HepG2 (cell line): ENCODE results near the gene RPA1. TPM values are rescaled to one million over a fixed set of nuclear protein-coding genes. Genes with fewer than 3 reads are reported as not detected.

Source experiments
- CENPX ChIP-seq: sonication (generic); formaldehyde crosslinking; IDR thresholded peaks from 2 replicates; pipeline ENCODE4 v1.9.0; 2021; ENCODE audit warnings: mild to moderate bottlenecking, missing genetic modification reagents, moderate library complexity
- CHCHD3 ChIP-seq: sonication (generic); formaldehyde crosslinking; IDR thresholded peaks from 2 replicates; pipeline ENCODE4 v1.8.0; 2022; ENCODE audit warnings: mild to moderate bottlenecking, missing genetic modification reagents, moderate library complexity
- CREB3 ChIP-seq: sonication (generic); formaldehyde crosslinking; IDR thresholded peaks from 2 replicates; pipeline ENCODE4 v1.5.0; 2020; ENCODE audit warnings: missing genetic modification reagents
- E2F2 ChIP-seq: sonication (generic); formaldehyde crosslinking; IDR thresholded peaks from 2 replicates; pipeline ENCODE4 v1.4.0; 2020; ENCODE audit warnings: missing genetic modification reagents, borderline replicate concordance
- ELF3 ChIP-seq: IDR thresholded peaks from 2 replicates; pipeline ENCODE4 v1.6.1; 2016; ENCODE audit warnings: missing genetic modification reagents, missing compliant biosample characterization
- ETS1 ChIP-seq: sonication (generic); formaldehyde crosslinking; IDR thresholded peaks from 2 replicates; pipeline ENCODE4 v1.4.0; 2020; ENCODE audit warnings: missing genetic modification reagents
- HOXA7 ChIP-seq: sonication (generic); formaldehyde crosslinking; IDR thresholded peaks from 2 replicates; pipeline ENCODE4 v1.8.1; 2022; ENCODE audit warnings: mild to moderate bottlenecking, missing genetic modification reagents, moderate library complexity
- MIER3 ChIP-seq: IDR thresholded peaks from 2 replicates; pipeline ENCODE4 v1.6.1; 2016; ENCODE audit warnings: missing compliant biosample characterization, borderline replicate concordance
- MTF1 ChIP-seq: sonication (generic); formaldehyde crosslinking; IDR thresholded peaks from 2 replicates; pipeline ENCODE4 v1.5.0; 2020; ENCODE audit warnings: missing genetic modification reagents
- NR3C1 ChIP-seq: sonication (generic); formaldehyde crosslinking; IDR thresholded peaks from 2 replicates; pipeline ENCODE4 v1.4.0; 2020; ENCODE audit warnings: missing genetic modification reagents
- PLRG1 ChIP-seq: fragments of 450-650 bp; conservative IDR thresholded peaks from 2 replicates; pipeline ENCODE4 v1.6.1; 2016
- POGZ ChIP-seq: sonication (generic); formaldehyde crosslinking; IDR thresholded peaks from 2 replicates; pipeline ENCODE4 v1.4.0; 2020; ENCODE audit warnings: mild to moderate bottlenecking, missing genetic modification reagents
- POLR2AphosphoS2 ChIP-seq: IDR thresholded peaks from 2 replicates; pipeline ENCODE4 v1.6.1; 2011; ENCODE audit warnings: low read depth, low read length, improper control_type of control experiment
- RAD21 ChIP-seq: fragments of 450-650 bp; formaldehyde crosslinking; IDR thresholded peaks from 2 replicates; pipeline ENCODE4 v1.5.0; 2020; ENCODE audit warnings: mild to moderate bottlenecking
- REXO4 ChIP-seq: sonication (generic); formaldehyde crosslinking; IDR thresholded peaks from 2 replicates; pipeline ENCODE4 v1.8.0; 2022; ENCODE audit warnings: missing genetic modification reagents, mild to moderate bottlenecking, borderline replicate concordance
- SATB2 ChIP-seq: sonication (generic); formaldehyde crosslinking; IDR thresholded peaks from 2 replicates; pipeline ENCODE4 v1.5.0; 2020; ENCODE audit warnings: missing genetic modification reagents
- SNRNP70 ChIP-seq: fragments of 200-400 bp; formaldehyde crosslinking; IDR thresholded peaks from 2 replicates; pipeline ENCODE4 v1.6.1; 2017; ENCODE audit warnings: mild to moderate bottlenecking, low read depth, low read length, moderate library complexity
- SRSF9 ChIP-seq: fragments of 200-400 bp; formaldehyde crosslinking; IDR thresholded peaks from 2 replicates; pipeline ENCODE4 v1.6.1; 2018; ENCODE audit warnings: borderline replicate concordance, mild to moderate bottlenecking, low read depth, low read length; ENCODE audit not compliant: insufficient read depth, poor library complexity, severe bottlenecking
- SUZ12 ChIP-seq: fragments of 150-350 bp; IDR thresholded peaks from 2 replicates; pipeline ENCODE4 v1.6.1; 2014; ENCODE audit warnings: low read depth, low read length
- THRA ChIP-seq: sonication (generic); formaldehyde crosslinking; IDR thresholded peaks from 2 replicates; pipeline ENCODE4 v1.4.0; 2020; ENCODE audit warnings: missing genetic modification reagents, borderline replicate concordance
- TOPORS ChIP-seq: sonication (generic); formaldehyde crosslinking; IDR thresholded peaks from 2 replicates; pipeline ENCODE4 v1.8.0; 2023; ENCODE audit warnings: mild to moderate bottlenecking, missing genetic modification reagents
- TRAFD1 ChIP-seq: sonication (generic); formaldehyde crosslinking; IDR thresholded peaks from 2 replicates; pipeline ENCODE4 v1.5.1; 2020; ENCODE audit warnings: missing genetic modification reagents, mild to moderate bottlenecking, borderline replicate concordance
- ZBTB38 ChIP-seq: sonication (generic); formaldehyde crosslinking; IDR thresholded peaks from 2 replicates; pipeline ENCODE4 v1.5.1; 2020; ENCODE audit warnings: mild to moderate bottlenecking, missing genetic modification reagents
- ZNF589 ChIP-seq: sonication (generic); formaldehyde crosslinking; conservative IDR thresholded peaks from 2 replicates; pipeline ENCODE4 v1.8.0; 2022; ENCODE audit warnings: mild to moderate bottlenecking, moderate library complexity, missing genetic modification reagents
- ZNF782 ChIP-seq: sonication (generic); formaldehyde crosslinking; IDR thresholded peaks from 2 replicates; pipeline ENCODE4 v1.4.0; 2020; ENCODE audit warnings: missing genetic modification reagents, mild to moderate bottlenecking, borderline replicate concordance
- ZNF850 ChIP-seq: sonication (generic); formaldehyde crosslinking; conservative IDR thresholded peaks from 2 replicates; pipeline ENCODE4 v1.9.0; 2021; ENCODE audit warnings: mild to moderate bottlenecking, missing genetic modification reagents
- polyA plus RNA-seq, 8 experiments: library from polyadenylated mRNA; depleted of rRNA in 3 of 8; stranded (reverse) in 7 of 8; unstranded in 1 of 8; fragments of >200 nt; fragmentation: Illumina TruSeq in 4 of 8; extraction: Trizol in 4 of 8; gene quantifications; 2 replicates each; pipeline versions ENCODE4 v1.2.1 to v1.2.3, GENCODE V29; 2011 to 2016; ENCODE audit warnings: low read depth in 4 of 8, missing spikeins in 1 of 8, mixed read lengths in 1 of 8; ENCODE audit not compliant: insufficient read depth in 1 of 8
- total RNA-seq, 5 experiments: library from RNA; depleted of rRNA; stranded (reverse); fragments of >200 nt; fragmentation: Illumina TruSeq; extraction: Trizol; gene quantifications; 2 replicates each; pipeline ENCODE4 v1.2.3, GENCODE V29; 2016; ENCODE audit warnings: low read depth in 1 of 5

The RPA1 gene
- total and polyA plus RNA-seq, 2 of the 13 experiments (the other 11 are each of a cell fraction or from before 2014, with no cell fraction given), result 13.9 to 37.6 TPM

GRCh38 chr17:1829592-1830257, at the start of gene RPA1, which contains the start of gene SMYD4 (continued):
- TF ChIP-seq NR3C1 (no peak), POGZ (CRISPR knock-in tag) (no peak), MIER3 (no peak), ELF3 (CRISPR knock-in tag) (no peak; the same call in 1 of the 2 replicates), CENPX (CRISPR knock-in tag) (no peak), SUZ12 (no peak), SRSF9 (no peak), ETS1 (CRISPR knock-in tag) (no peak), POLR2AphosphoS2 (no peak), TOPORS (CRISPR knock-in tag) (no peak), REXO4 (CRISPR knock-in tag) (no peak; the same call in 1 of the 2 replicates), E2F2 (CRISPR knock-in tag) (no peak), ZNF782 (CRISPR knock-in tag) (no peak), RAD21 (peak; percentile 20; the same call in 1 of the 2 replicates), ZNF850 (CRISPR knock-in tag) (no peak), SNRNP70 (no peak), PLRG1 (no peak), CHCHD3 (CRISPR knock-in tag) (no peak), SATB2 (CRISPR knock-in tag) (no peak), THRA (CRISPR knock-in tag) (no peak), TRAFD1 (CRISPR knock-in tag) (no peak), ZBTB38 (peak; percentile 44), ZNF589 (CRISPR knock-in tag) (no peak), CREB3 (CRISPR knock-in tag) (no peak), HOXA7 (no peak), MTF1 (CRISPR knock-in tag) (no peak)
